Measurements from ENCODE around the gene MLF2. TPM values are rescaled to one million over a fixed set of nuclear protein-coding genes. Genes with fewer than 3 reads are reported as not detected.
A peak's percentile ranks its signal among the peaks of the same experiment; 100 is the strongest.

Gene MLF2
- total RNA-seq, 2 experiments from 2014 or later: 140 to 141 TPM

GRCh38 chr12:6786416-6787094 is 33.6 kb upstream of the MLF2 start:
- peak overlapping the region; percentile 81 for H3K27ac Mint-ChIP-seq
- H3K4me3 Mint-ChIP-seq: peak overlapping the region; percentile 51
- intact Hi-C loops (cut with micrococcal nuclease): loop anchor here (5.0 to 10.0 kb wide), 2 partner anchors 179 to 332 kb away; partner anchors contain the start of genes CHD4 and TAPBPL
- H3K27me3 Mint-ChIP-seq: no peaks in the 10 kb centered on the region
- CTCF ChIA-PET: interaction anchor here (0.6 to 10.5 kb wide), 7 partner anchors 8 to 102 kb away, joined by 3 to 81 read pairs (median 4); partner anchors contain the start of genes MLF2 and PTMS
- peak; percentile 34 for DNase-seq
- POLR2A ChIA-PET: interaction anchor here (0.8 to 1.7 kb wide), 4 partner anchors 9 to 65 kb away, joined by 3 to 6 read pairs (median 3); partner anchors contain the start of genes LAG3 and USP5
- H3K9me3 Mint-ChIP-seq: no peaks in the 10 kb centered on the region
- H3K36me3 Mint-ChIP-seq: peaks cover 13% of the 10 kb centered on the region
- H3K4me1 Mint-ChIP-seq (ENCODE audit: low read depth): peaks cover 62% of the 10 kb centered on the region

GRCh38 chr12:6784761-6785160 is 31.8 kb upstream of the MLF2 start:
- no peak overlapping the region for H3K27ac Mint-ChIP-seq
- ChIA-PET POLR2A (no interaction called here), CTCF (interaction anchor here (0.9 to 10.5 kb wide), 3 partner anchors 14 to 42 kb away, joined by 3 to 81 read pairs (median 12); partner anchors contain the start of genes LAG3 and MLF2)
- no peaks in the 10 kb centered on the region for H3K9me3 Mint-ChIP-seq
- H3K27me3 Mint-ChIP-seq: no peaks in the 10 kb centered on the region
- H3K4me3 Mint-ChIP-seq: no peak overlapping the region
- intact Hi-C loops (cut with micrococcal nuclease): loop anchor here (5.0 to 10.0 kb wide), 2 partner anchors 177 to 330 kb away; partner anchors contain the start of genes CHD4 and TAPBPL
- H3K36me3 Mint-ChIP-seq: peaks cover 3% of the 10 kb centered on the region
- no peak for DNase-seq
- H3K4me1 Mint-ChIP-seq (ENCODE audit: low read depth): peaks cover 74% of the 10 kb centered on the region

- intact Hi-C loops (cut with micrococcal nuclease): loop anchor here (10.0 kb wide), 1 partner anchor 329 kb away; the partner anchor contains the start of gene TAPBPL
- Mint-ChIP-seq H3K36me3 (no peaks in the 10 kb centered on the region), H3K4me1 (ENCODE audit: low read depth) (peaks cover 79% of the 10 kb centered on the region), H3K9me3 (no peaks in the 10 kb centered on the region), H3K27ac (no peak overlapping the region), H3K27me3 (no peaks in the 10 kb centered on the region), H3K4me3 (no peak overlapping the region)
- CTCF ChIA-PET: interaction anchor here (0.9 to 10.5 kb wide), 5 partner anchors 13 to 47 kb away, joined by 3 to 81 read pairs (median 12); partner anchors contain the start of genes LAG3, MLF2 and PTMS
- peak; percentile 36 for DNase-seq
- POLR2A ChIA-PET: interaction anchor here (1.7 kb wide), 1 partner anchor 8 kb away, joined by 4 read pairs; no protein-coding TSS in a partner anchor
Observed at GRCh38 chr12:6784296-6784695, 31.4 kb upstream of the MLF2 start.

GRCh38 chr12:6783828-6784227 is 30.9 kb upstream of the MLF2 start:
- no peak for DNase-seq
- Mint-ChIP-seq H3K27me3 (no peaks in the 10 kb centered on the region), H3K36me3 (peaks cover 2% of the 10 kb centered on the region), H3K27ac (no peak overlapping the region), H3K4me1 (ENCODE audit: low read depth) (peaks cover 79% of the 10 kb centered on the region), H3K9me3 (no peaks in the 10 kb centered on the region), H3K4me3 (no peak overlapping the region)
- intact Hi-C loops (cut with micrococcal nuclease): loop anchor here (10.0 kb wide), 1 partner anchor 329 kb away; the partner anchor contains the start of gene TAPBPL
- POLR2A ChIA-PET: interaction anchor here (1.7 kb wide), 1 partner anchor 9 kb away, joined by 4 read pairs; no protein-coding TSS in a partner anchor
- CTCF ChIA-PET: interaction anchor here (1.0 to 10.5 kb wide), 4 partner anchors 13 to 47 kb away, joined by 3 to 81 read pairs (median 12); partner anchors contain the start of genes LAG3, MLF2 and PTMS

GRCh38 chr12:6782850-6783566 is 30.1 kb upstream of the MLF2 start:
- H3K9me3 Mint-ChIP-seq: no peaks in the 10 kb centered on the region
- intact Hi-C loops (cut with micrococcal nuclease): loop anchor here (10.0 kb wide), 1 partner anchor 328 kb away; the partner anchor contains the start of gene TAPBPL
- peak overlapping the region; percentile 28 for H3K27ac Mint-ChIP-seq
- H3K4me3 Mint-ChIP-seq: no peak overlapping the region
- H3K27me3 Mint-ChIP-seq: no peaks in the 10 kb centered on the region
- ChIA-PET CTCF (interaction anchor here (1.0 to 10.5 kb wide), 4 partner anchors 12 to 219 kb away, joined by 3 to 81 read pairs (median 12); partner anchors contain the start of genes LAG3, MLF2 and PTMS), POLR2A (interaction anchor here (1.7 kb wide), 1 partner anchor 10 kb away, joined by 4 read pairs; no protein-coding TSS in a partner anchor)
- peaks cover 79% of the 10 kb centered on the region for H3K4me1 Mint-ChIP-seq (ENCODE audit: low read depth)
- H3K36me3 Mint-ChIP-seq: peaks cover 9% of the 10 kb centered on the region
- no peak for DNase-seq

GRCh38 chr12:6782119-6782518 is 29.2 kb upstream of the MLF2 start:
- Mint-ChIP-seq H3K4me3 (no peak overlapping the region), H3K36me3 (peaks cover 17% of the 10 kb centered on the region), H3K27me3 (no peaks in the 10 kb centered on the region), H3K4me1 (ENCODE audit: low read depth) (peaks cover 78% of the 10 kb centered on the region), H3K9me3 (no peaks in the 10 kb centered on the region), H3K27ac (no peak overlapping the region)
- no peak for DNase-seq
- POLR2A ChIA-PET: no interaction called here
- CTCF ChIA-PET: interaction anchor here (0.7 to 10.5 kb wide), 9 partner anchors 11 to 218 kb away, joined by 3 to 81 read pairs (median 12); partner anchors contain the start of genes COPS7A, LAG3, MLF2 and PTMS
- intact Hi-C loops (cut with micrococcal nuclease): loop anchor here (10.0 kb wide), 1 partner anchor 327 kb away; the partner anchor contains the start of gene TAPBPL

GRCh38 chr12:6780573-6780972 is 27.6 kb upstream of the MLF2 start:
- Mint-ChIP-seq H3K27ac (peak overlapping the region; percentile 81), H3K9me3 (no peaks in the 10 kb centered on the region), H3K27me3 (no peaks in the 10 kb centered on the region), H3K36me3 (peaks cover 28% of the 10 kb centered on the region), H3K4me1 (ENCODE audit: low read depth) (peaks cover 76% of the 10 kb centered on the region), H3K4me3 (peak overlapping the region; percentile 19)
- intact Hi-C loops (cut with micrococcal nuclease): loop anchor here (1.0 to 10.0 kb wide), 4 partner anchors 9 to 326 kb away; partner anchors contain the start of genes CD4, COPS7A and TAPBPL
- peak; percentile 66 for DNase-seq
- ChIA-PET POLR2A (interaction anchor here (0.7 to 2.3 kb wide), 5 partner anchors 9 to 27 kb away, joined by 3 to 19 read pairs (median 4); partner anchors contain the start of genes CD4 and PTMS), CTCF (interaction anchor here (0.5 to 10.5 kb wide), 20 partner anchors 8 to 210 kb away, joined by 3 to 81 read pairs (median 4); partner anchors contain the start of genes CD4, COPS7A, LAG3 and MLF2)

GRCh38 chr12:6779708-6780432 is 26.9 kb upstream of the MLF2 start:
- H3K4me1 Mint-ChIP-seq (ENCODE audit: low read depth): peaks cover 77% of the 10 kb centered on the region

GRCh38 chr12:6778574-6779550 is 25.9 kb upstream of the MLF2 start:
- Mint-ChIP-seq H3K27me3 (no peaks in the 10 kb centered on the region), H3K27ac (peak overlapping the region; percentile 46), H3K36me3 (peaks cover 45% of the 10 kb centered on the region), H3K4me1 (ENCODE audit: low read depth) (peaks cover 77% of the 10 kb centered on the region), H3K4me3 (peak overlapping the region; percentile 67), H3K9me3 (no peaks in the 10 kb centered on the region)
- ChIA-PET POLR2A (interaction anchor here (0.6 to 1.8 kb wide), 5 partner anchors 10 to 146 kb away, joined by 3 to 19 read pairs (median 5); partner anchors contain the start of genes CD4, MLF2 and PTMS), CTCF (interaction anchor here (0.6 to 5.2 kb wide), 24 partner anchors 8 to 179 kb away, joined by 3 to 72 read pairs (median 4); partner anchors contain the start of genes CD4, LAG3, MLF2 and PTMS)
- DNase-seq: peak; percentile 94
- intact Hi-C loops (cut with micrococcal nuclease): loop anchor here (1.0 kb wide), 1 partner anchor 26 kb away; the partner anchor contains the start of gene MLF2

More at GRCh38 chr12:6779708-6780432, 26.9 kb upstream of the MLF2 start:
- peak overlapping the region; percentile 81 for H3K27ac Mint-ChIP-seq
- peak; percentile 51 for DNase-seq
- peaks cover 35% of the 10 kb centered on the region for H3K36me3 Mint-ChIP-seq
- no peaks in the 10 kb centered on the region for H3K9me3 Mint-ChIP-seq
- H3K4me3 Mint-ChIP-seq: no peak overlapping the region
- ChIA-PET CTCF (interaction anchor here (0.9 to 10.5 kb wide), 23 partner anchors 9 to 210 kb away, joined by 3 to 81 read pairs (median 4); partner anchors contain the start of genes CD4, COPS7A, LAG3 and MLF2), POLR2A (interaction anchor here (0.9 to 2.3 kb wide), 4 partner anchors 9 to 26 kb away, joined by 3 to 19 read pairs (median 7); partner anchors contain the start of gene CD4)
- H3K27me3 Mint-ChIP-seq: no peaks in the 10 kb centered on the region
- intact Hi-C loops (cut with micrococcal nuclease): loop anchor here (1.0 to 10.0 kb wide), 5 partner anchors 9 to 325 kb away; partner anchors contain the start of genes CD4, COPS7A, MLF2 and TAPBPL

All from activated CD4-positive, alpha-beta memory T cell treated with anti-CD3 and anti-CD28 coated beads for 36 hours (primary cell).